Endothelial cell of umbilical vein (primary cell): ENCODE results near the gene STOML1. TPM values are rescaled to one million over a fixed set of nuclear protein-coding genes. Genes with fewer than 3 reads are reported as not detected.

Experiments
- BruUV-seq: library from RNA; stranded (reverse); fragments of 400-500 nt; replicated peaks from 2 replicates; lab custom pipeline; 2021; lab: Mats Ljungman, UMichigan
- CTCF ChIA-PET: fragments of 300-600, 350-600 bp; sonication (Branson Sonifier 250); formaldehyde crosslinking; loops from one replicate; lab custom pipeline; 2021; ENCODE audit warnings: antibody characterized with exemption, inconsistent platforms; lab: Charles Lee
- POLR2A ChIA-PET: fragments of 300-600, 350-600 bp; sonication (Branson Sonifier 250); formaldehyde crosslinking; loops from one replicate; lab custom pipeline; 2021; ENCODE audit warnings: antibody characterized with exemption, inconsistent platforms; lab: Charles Lee
- DNase-seq: peaks from one replicate; pipeline ENCODE4 v3.0.0-alpha.2; 2011; ENCODE audit warnings: low read depth, low spot score
- FAIRE-seq: peaks from 2 replicates; lab custom pipeline; 2011; peaks lifted over from hg19 to GRCh38; lab: Jason Lieb, UNC
- H2AFZ ChIP-seq: 2 replicates; pipeline ENCODE4 v1.6.0; 2012; ENCODE audit warnings: low read depth, low read length, control low read depth, inconsistent platforms
- H3K27ac ChIP-seq: 2 replicates; pipeline ENCODE4 v1.5.1; 2011; ENCODE audit warnings: low read depth, mild to moderate bottlenecking, control low read depth, low read length, moderate library complexity; ENCODE audit not compliant: insufficient read depth
- H3K27me3 ChIP-seq, 2 experiments: 2 replicates each; pipeline versions ENCODE4 v1.6.0 to v1.6.1; 2011; ENCODE audit warnings: low read length in 2 of 2, mixed read lengths in 1 of 2; ENCODE audit not compliant: control insufficient read depth in 2 of 2, insufficient read depth in 2 of 2
- H3K36me3 ChIP-seq, 2 experiments: 2 replicates in 1 of 2; 3 replicates in 1 of 2; pipeline ENCODE4 v1.5.1; 2011; ENCODE audit warnings: low read length in 2 of 2, mild to moderate bottlenecking in 1 of 2, moderate library complexity in 1 of 2; ENCODE audit not compliant: control insufficient read depth in 2 of 2, insufficient read depth in 2 of 2; ENCODE audit errors: extremely low read depth in 1 of 2
- H3K4me1 ChIP-seq: 3 replicates; pipeline ENCODE4 v1.5.1; 2011; ENCODE audit warnings: mild to moderate bottlenecking, low read length; ENCODE audit not compliant: control insufficient read depth, insufficient read depth; ENCODE audit errors: extremely low read depth
- H3K4me2 ChIP-seq: 2 replicates; pipeline ENCODE4 v1.6.1; 2011; ENCODE audit warnings: low read length, control low read depth, mixed read lengths; ENCODE audit not compliant: insufficient read depth
- H3K4me3 ChIP-seq, 3 experiments: fragments of 200-600 bp in 1 of 3; sonication (generic), shearing (Covaris generic) in 1 of 3; replicated peaks in 1 of 3; 2 replicates each; pipeline ENCODE4 v1.5.1; 2011 to 2016; ENCODE audit warnings: control low read depth in 3 of 3, low read length in 3 of 3, mild to moderate bottlenecking in 2 of 3, inconsistent platforms in 1 of 3, low read depth in 1 of 3, moderate library complexity in 1 of 3; ENCODE audit not compliant: insufficient read depth in 1 of 3
- H3K79me2 ChIP-seq: 2 replicates; pipeline ENCODE4 v1.6.0; 2012; ENCODE audit warnings: low read length, inconsistent platforms; ENCODE audit not compliant: control insufficient read depth, insufficient read depth
- H3K9ac ChIP-seq: replicated peaks from 2 replicates; pipeline ENCODE3; 2011; ENCODE audit warnings: low read length, control low read depth; ENCODE audit not compliant: insufficient read depth; ENCODE audit errors: extremely low read depth
- H3K9me1 ChIP-seq: replicated peaks from 3 replicates; pipeline ENCODE4 v1.6.0; 2011; ENCODE audit warnings: mild to moderate bottlenecking, low read length; ENCODE audit not compliant: control insufficient read depth, insufficient read depth; ENCODE audit errors: extremely low read depth
- H3K9me3 ChIP-seq: replicated peaks from 2 replicates; pipeline ENCODE4 v1.5.1; 2012; ENCODE audit warnings: low read length, inconsistent platforms; ENCODE audit not compliant: control insufficient read depth, insufficient read depth
- H4K20me1 ChIP-seq: replicated peaks from 2 replicates; pipeline ENCODE3; 2011; ENCODE audit warnings: mild to moderate bottlenecking, low read length; ENCODE audit not compliant: control insufficient read depth, insufficient read depth; ENCODE audit errors: extremely low read depth
- EZH2 ChIP-seq: IDR thresholded peaks from 2 replicates; pipeline ENCODE4 v1.6.1; 2012; ENCODE audit warnings: borderline replicate concordance, low read depth, mild to moderate bottlenecking, moderate library complexity, low read length, inconsistent platforms; ENCODE audit not compliant: severe bottlenecking
- FOS ChIP-seq: IDR thresholded peaks from 2 replicates; pipeline ENCODE4 v1.6.1; 2011; ENCODE audit warnings: mild to moderate bottlenecking, low read length, moderate library complexity, borderline replicate concordance; ENCODE audit not compliant: insufficient read depth
- GATA2 ChIP-seq: IDR thresholded peaks from 2 replicates; pipeline ENCODE4 v1.7.0; 2011; ENCODE audit warnings: low read depth, mild to moderate bottlenecking, moderate library complexity, mixed read lengths, low read length; ENCODE audit not compliant: insufficient read length, insufficient read depth
- JUN ChIP-seq: IDR thresholded peaks from 2 replicates; pipeline ENCODE4 v1.6.1; 2011; ENCODE audit warnings: borderline replicate concordance, low read depth; ENCODE audit not compliant: insufficient read length, insufficient read depth
- MYC ChIP-seq: IDR thresholded peaks from one replicate; pipeline ENCODE4 v1.6.1; 2011; ENCODE audit warnings: mild to moderate bottlenecking, low read depth, low read length
- POLR2A ChIP-seq: IDR thresholded peaks from 2 replicates; pipeline ENCODE4 v1.6.1; 2012; ENCODE audit warnings: low read depth, mild to moderate bottlenecking, control low read depth, low read length
- POLR2AphosphoS5 ChIP-seq: IDR thresholded peaks from 2 replicates; pipeline ENCODE4 v1.6.1; 2012; ENCODE audit warnings: low read depth, mild to moderate bottlenecking, control low read depth, low read length, moderate library complexity; ENCODE audit not compliant: insufficient read depth
- dilution Hi-C: fragments of 300-500 bp; cut with MboI; formaldehyde crosslinking; loops from one replicate; pipeline ENCODE4 v1.15.0; 2019; ENCODE audit warnings: low sequenced_read_pairs; ENCODE audit not compliant: extremely low pct_ligation_motif_present
- intact Hi-C: fragments of 100-400 bp; cut with micrococcal nuclease; formaldehyde crosslinking; loops from one replicate; pipeline ENCODE4 v1.10.0; 2022
- polyA plus RNA-seq, 4 experiments: library from polyadenylated mRNA; depleted of rRNA in 3 of 4; stranded (reverse) in 3 of 4; unstranded in 1 of 4; fragments of >200 nt; gene quantifications; 2 replicates each; pipeline versions ENCODE4 v1.2.1 to v1.2.3, GENCODE V29; 2011 to 2012; ENCODE audit warnings: missing spikeins in 1 of 4
- total RNA-seq: library from RNA; stranded (reverse); gene quantifications from 2 replicates; pipeline ENCODE4 v1.2.3, GENCODE V29; 2021
- TF ChIP-seq, protein P1 (sequence below), 2 donors: IDR thresholded peaks; 1 replicate in 1 of 2; 2 replicates in 1 of 2; pipeline ENCODE4 v1.5.1; 2011; ENCODE audit warnings: low read length in 2 of 2, mild to moderate bottlenecking in 2 of 2, moderate library complexity in 2 of 2, control low read depth in 1 of 2, inconsistent platforms in 1 of 2, low read depth in 1 of 2; ENCODE audit not compliant: insufficient read depth in 1 of 2; ENCODE audit errors: extremely low read depth in 1 of 2
- TF ChIP-seq, protein P2 (sequence below): IDR thresholded peaks from 2 replicates; pipeline ENCODE4 v1.6.1; 2011; ENCODE audit not compliant: insufficient read depth, insufficient read length

The STOML1 gene
- total and polyA plus RNA-seq, 2 donors (not counting 3 experiments of a cell fraction or from before 2014, with no cell fraction given), result 12.9 to 15.4 TPM

DNA sequence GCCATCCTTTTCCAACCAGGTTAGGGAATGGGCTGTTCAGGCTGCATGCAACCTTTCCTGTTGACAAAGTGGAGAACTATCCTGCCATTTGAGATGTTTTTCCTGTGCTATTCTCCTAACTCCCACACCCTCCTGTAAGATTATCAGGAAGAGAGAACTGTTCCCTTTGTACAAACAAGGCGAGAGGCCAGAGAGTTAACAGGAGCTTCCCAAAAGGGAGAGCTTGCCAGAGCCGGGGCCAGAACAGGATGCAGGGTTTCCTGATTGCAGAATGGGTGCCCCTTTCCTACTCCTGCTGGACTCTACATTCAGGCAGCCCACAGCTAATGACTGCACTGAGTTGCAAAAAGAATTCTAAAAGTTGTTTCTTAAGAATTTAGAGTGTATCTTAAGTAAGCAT, 19.5 kb upstream of the STOML1 start:
- dilution Hi-C loops (no loop called here), intact Hi-C loops (loop anchor here (1.0 kb wide), 2 partner anchors 14 to 17 kb away; partner anchors contain the start of gene PML)
- peak overlapping the region in 1 of 3 experiments; percentile 56 for H3K4me3 ChIP-seq
- CTCF ChIA-PET, result interaction anchor here (0.6 to 3.8 kb wide), 11 partner anchors 11 to 60 kb away, joined by 3 to 35 read pairs (median 8); partner anchors contain the start of gene PML
- FAIRE-seq, result peak; percentile 97
- peaks cover 51% of the 10 kb centered on the region for H3K4me1 ChIP-seq
- no peaks in the 10 kb centered on the region for H4K20me1 ChIP-seq
- peak overlapping the region; percentile 91 for H3K4me2 ChIP-seq
- no peaks in the 10 kb centered on the region for H3K27me3 ChIP-seq
- peak; percentile 40 for TF ChIP-seq POLR2A
- TF ChIP-seq EZH2, result no peak
- TF ChIP-seq FOS, result no peak
- no peak for TF ChIP-seq GATA2
- no peak for TF ChIP-seq JUN
- peak; percentile 75 for TF ChIP-seq POLR2AphosphoS5
- peak; percentile 92 for DNase-seq
- BruUV-seq, result no TSS peak
- no peaks in the 10 kb centered on the region for H3K9me3 ChIP-seq
- peak overlapping the region; percentile 47 for H3K27ac ChIP-seq
- POLR2A ChIA-PET, result interaction anchor here (0.8 kb wide), 1 partner anchor 17 kb away, joined by 3 read pairs; the partner anchor contains the start of gene PML
- H3K36me3 ChIP-seq, result peaks cover 5 to 6% of the 10 kb centered on the region in 2 experiments
- H3K9ac ChIP-seq, result no peak overlapping the region
- no peaks in the 10 kb centered on the region for H3K9me1 ChIP-seq
- no peak overlapping the region for H2AFZ ChIP-seq
- H3K79me2 ChIP-seq, result peaks cover 72% of the 10 kb centered on the region

DNA sequence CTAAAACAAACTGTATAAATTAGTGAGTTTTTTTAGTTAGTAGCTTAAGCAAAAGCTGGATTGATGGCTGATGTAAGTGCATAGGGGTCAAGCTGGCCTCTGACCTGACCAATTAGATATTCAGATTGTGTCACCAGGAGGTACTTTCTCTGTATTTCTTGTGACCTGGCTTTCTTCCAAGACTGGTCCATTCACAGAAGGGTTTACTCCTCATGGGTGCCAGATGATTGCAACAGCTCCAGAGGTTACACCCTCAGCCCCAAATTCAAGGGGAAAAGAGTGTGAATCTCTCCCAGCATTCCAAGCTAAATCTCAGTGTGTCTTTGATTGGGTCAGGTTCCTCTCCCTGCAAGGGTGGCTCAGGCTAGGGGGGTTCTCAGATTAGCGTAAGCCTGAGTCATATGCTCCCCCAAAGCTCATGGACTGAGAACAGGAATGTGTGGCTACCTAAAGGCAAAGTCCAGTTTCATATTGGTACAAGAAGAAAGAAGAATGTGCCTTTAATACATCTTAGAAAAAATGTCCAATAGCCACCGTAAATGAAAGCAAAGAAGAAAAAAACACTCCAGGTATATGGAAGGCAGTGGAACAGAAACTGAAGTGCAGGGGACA, 18.9 kb upstream of the STOML1 start:
- no peak for TF ChIP-seq EZH2
- TF ChIP-seq, protein P1, sequence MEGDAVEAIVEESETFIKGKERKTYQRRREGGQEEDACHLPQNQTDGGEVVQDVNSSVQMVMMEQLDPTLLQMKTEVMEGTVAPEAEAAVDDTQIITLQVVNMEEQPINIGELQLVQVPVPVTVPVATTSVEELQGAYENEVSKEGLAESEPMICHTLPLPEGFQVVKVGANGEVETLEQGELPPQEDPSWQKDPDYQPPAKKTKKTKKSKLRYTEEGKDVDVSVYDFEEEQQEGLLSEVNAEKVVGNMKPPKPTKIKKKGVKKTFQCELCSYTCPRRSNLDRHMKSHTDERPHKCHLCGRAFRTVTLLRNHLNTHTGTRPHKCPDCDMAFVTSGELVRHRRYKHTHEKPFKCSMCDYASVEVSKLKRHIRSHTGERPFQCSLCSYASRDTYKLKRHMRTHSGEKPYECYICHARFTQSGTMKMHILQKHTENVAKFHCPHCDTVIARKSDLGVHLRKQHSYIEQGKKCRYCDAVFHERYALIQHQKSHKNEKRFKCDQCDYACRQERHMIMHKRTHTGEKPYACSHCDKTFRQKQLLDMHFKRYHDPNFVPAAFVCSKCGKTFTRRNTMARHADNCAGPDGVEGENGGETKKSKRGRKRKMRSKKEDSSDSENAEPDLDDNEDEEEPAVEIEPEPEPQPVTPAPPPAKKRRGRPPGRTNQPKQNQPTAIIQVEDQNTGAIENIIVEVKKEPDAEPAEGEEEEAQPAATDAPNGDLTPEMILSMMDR (IDR thresholded peaks at IDR 0.05; ENCODE audit: extremely low read depth in 1 of 2, insufficient read depth in 1 of 2, low read depth in 1 of 2, low read length in 2 of 2), result no peak
- TF ChIP-seq, protein P2, sequence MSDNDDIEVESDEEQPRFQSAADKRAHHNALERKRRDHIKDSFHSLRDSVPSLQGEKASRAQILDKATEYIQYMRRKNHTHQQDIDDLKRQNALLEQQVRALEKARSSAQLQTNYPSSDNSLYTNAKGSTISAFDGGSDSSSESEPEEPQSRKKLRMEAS, result no peak
- no peak for TF ChIP-seq GATA2
- TF ChIP-seq POLR2A, result no peak
- no peak for TF ChIP-seq MYC
- no peak for TF ChIP-seq POLR2AphosphoS5
- TF ChIP-seq FOS, result no peak
- TF ChIP-seq JUN, result no peak
- POLR2A ChIA-PET, result no interaction called here
- peaks cover 5 to 6% of the 10 kb centered on the region in 2 experiments for H3K36me3 ChIP-seq
- no peaks in the 10 kb centered on the region for H3K9me3 ChIP-seq
- peaks cover 52% of the 10 kb centered on the region for H3K4me1 ChIP-seq
- intact Hi-C loops, result loop anchor here (1.0 kb wide), 2 partner anchors 14 to 17 kb away; partner anchors contain the start of gene PML
- no peaks in the 10 kb centered on the region for H3K9me1 ChIP-seq
- peaks cover 73% of the 10 kb centered on the region for H3K79me2 ChIP-seq
- no peaks in the 10 kb centered on the region for H4K20me1 ChIP-seq
- H3K4me3 ChIP-seq, result peak overlapping the region in 1 of 3 experiments; percentile 56
- peak overlapping the region; percentile 47 for H3K27ac ChIP-seq
- peak; percentile 47 for DNase-seq
- BruUV-seq, result no TSS peak
- no peaks in the 10 kb centered on the region for H3K27me3 ChIP-seq
- no peak for FAIRE-seq
- peak overlapping the region; percentile 91 for H3K4me2 ChIP-seq
- CTCF ChIA-PET, result interaction anchor here (0.7 to 3.8 kb wide), 10 partner anchors 12 to 140 kb away, joined by 3 to 35 read pairs (median 8); partner anchors contain the start of gene PML
- H2AFZ ChIP-seq, result no peak overlapping the region
- dilution Hi-C loops, result no loop called here
- H3K9ac ChIP-seq, result no peak overlapping the region
